Heart right ventricle (tissue), 16 donors: ENCODE measurements around the gene GRIN2A. TPM values are rescaled to one million over a fixed set of nuclear protein-coding genes. Genes with fewer than 3 reads are reported as not detected.

ENCODE experiments used
- ATAC-seq, 8 donors: fragments of 200-7000 bp; cut with Tn5 transposase; one replicate each; pipeline ENCODE4 v1.9.1; 2020; ENCODE audit warnings: mild to moderate bottlenecking in 8 of 8, moderate library complexity in 8 of 8, moderate number of reproducible peaks in 1 of 8
- DNase-seq, 2 donors: peaks; one replicate each; pipeline ENCODE4 v3.0.0-alpha.2; 2020
- H3K27ac ChIP-seq, 10 donors: fragments of 200-600 bp; sonication (generic) in 2 of 10; one replicate each; pipeline versions ENCODE4 v1.5.0 to v1.8.0; 2020 to 2022; ENCODE audit warnings: mild to moderate bottlenecking in 3 of 10
- H3K27me3 ChIP-seq, 7 donors: fragments of 200-600 bp; one replicate each; pipeline ENCODE4 v1.8.0; 2021 to 2022; ENCODE audit warnings: mild to moderate bottlenecking in 2 of 7
- H3K36me3 ChIP-seq, 9 donors: fragments of 200-600 bp; sonication (generic) in 1 of 9; one replicate each; pipeline versions ENCODE4 v1.5.0 to v1.8.0; 2020 to 2022; ENCODE audit warnings: mild to moderate bottlenecking in 2 of 9
- H3K4me1 ChIP-seq, 9 donors: fragments of 200-600 bp; sonication (generic) in 1 of 9; one replicate each; pipeline versions ENCODE4 v1.5.0 to v1.8.0; 2020 to 2022; ENCODE audit warnings: mild to moderate bottlenecking in 4 of 9
- H3K4me3 ChIP-seq, 10 donors: fragments of 200-600 bp; sonication (generic) in 2 of 10; one replicate each; pipeline versions ENCODE4 v1.5.0 to v1.8.0; 2020 to 2022; ENCODE audit warnings: mild to moderate bottlenecking in 7 of 10, moderate library complexity in 2 of 10
- H3K9me3 ChIP-seq, 11 donors: fragments of 200-600 bp in 10 of 11; sonication (generic) in 2 of 11; one replicate each; pipeline versions ENCODE4 v1.5.0 to v1.8.0; 2013 to 2022; ENCODE audit warnings: mild to moderate bottlenecking in 2 of 11, control low read depth in 1 of 11, moderate library complexity in 1 of 11
- CTCF ChIP-seq, 9 donors: fragments of 200-600 bp; sonication (generic) in 2 of 9; IDR thresholded peaks; one replicate each; pipeline versions ENCODE4 v1.5.0 to v1.8.0; 2021 to 2022; ENCODE audit warnings: antibody characterized with exemption in 9 of 9, mild to moderate bottlenecking in 5 of 9, moderate library complexity in 1 of 9
- WGBS, 2 donors: extraction: QIAGEN DNeasy Blood & Tissue Kit; methylation state at CpG; one replicate each; pipeline ENCODE4 v1.1.7; 2013; ENCODE audit warnings: inconsistent platforms in 1 of 2; 5-methylcytosine and 5-hydroxymethylcytosine counted together
- intact Hi-C, 10 donors: fragments of 100-400 bp; cut with DNase I; formaldehyde crosslinking; loops; one replicate each; pipeline versions ENCODE4 v1.11.1 to v1.14.2; 2022
- polyA plus RNA-seq, 2 donors: library from polyadenylated mRNA; stranded (reverse); fragments of 200-250 nt; gene quantifications; one replicate each; pipeline ENCODE4 v1.2.3, GENCODE V29; 2013
- total RNA-seq, 10 donors: library from RNA; stranded (reverse); fragmentation: NEBNext Ultra II Directional in 3 of 10; extraction: Animal tissue kit (Norgen Biotek cat#: 25700) in 3 of 10; gene quantifications; one replicate each; pipeline versions ENCODE4 v1.2.1 to v1.2.4, GENCODE V29; 2021 to 2023
- donor health status: Arrhythmogenic right ventricular cardiomyopathy.
- donor health status: ischemic (EF 13 %, LVEDD 7.1; RV severe dilation, severe dysfunction).
- donor health status: healthy with polysubstance abuse.
- donor health status: DM: no; HTN: yes; CAD: no.
- donor health status: DM: no; HTN: no; CAD: no.
- donor health status: ischemic (EF 25% LVEDD 6.9; RV normal size, moderate dysfunction).
- donor health status: ischemic (EF 25% LVEDD 5.7; RV mildly dilated, moderate dysfunction).
- donor health status: healthy.
- donor health status: DM: yes; HTN: yes; CAD: no.
- donor health status: Ischemic cardiomyopathy.
- donor health status: ischemic (EF 35%, LVEDD 5.7; RV mildly dilated, moderate dysfunction).
- donor health status: nonischemic (EF 11% LVEDD 7.7; RV severe dilation, severe dysfunction).
- donor health status: DM: yes; HTN: yes; CAD: no.
- donor health status: PGD.
- donor health status: ischemic (EF 29% LVEDD 5.4; RV normal size, mild dysfunction).
- donor health status: nonischemic (EF 23%, LVEDD 6.1; RV moderate dilation, normal function).

Gene GRIN2A
- total and polyA plus RNA-seq, 12 donors: 0.01 to 11.7 (median 4.7) TPM

GRCh38 chr16:10219742-10220141 is 37.5 kb upstream of the GRIN2A start:
- Histone ChIP-seq H3K9me3 (no peaks in the 10 kb centered on the region), H3K27me3 (peaks cover 0 to 34% (median 5%) of the 10 kb centered on the region in 7 donors), H3K4me1 (no peaks in the 10 kb centered on the region), H3K36me3 (no peaks in the 10 kb centered on the region), H3K27ac (no peak overlapping the region), H3K4me3 (no peak overlapping the region)
- intact Hi-C loops: no loop called here
- no peak for TF ChIP-seq CTCF (IDR thresholded peaks at IDR 0.05)
- 47 to 58% methylated on average over 4 of the region's 4 CpGs for WGBS, 2 donors
- DNase-seq (no peak), ATAC-seq (no peak)

DNA sequence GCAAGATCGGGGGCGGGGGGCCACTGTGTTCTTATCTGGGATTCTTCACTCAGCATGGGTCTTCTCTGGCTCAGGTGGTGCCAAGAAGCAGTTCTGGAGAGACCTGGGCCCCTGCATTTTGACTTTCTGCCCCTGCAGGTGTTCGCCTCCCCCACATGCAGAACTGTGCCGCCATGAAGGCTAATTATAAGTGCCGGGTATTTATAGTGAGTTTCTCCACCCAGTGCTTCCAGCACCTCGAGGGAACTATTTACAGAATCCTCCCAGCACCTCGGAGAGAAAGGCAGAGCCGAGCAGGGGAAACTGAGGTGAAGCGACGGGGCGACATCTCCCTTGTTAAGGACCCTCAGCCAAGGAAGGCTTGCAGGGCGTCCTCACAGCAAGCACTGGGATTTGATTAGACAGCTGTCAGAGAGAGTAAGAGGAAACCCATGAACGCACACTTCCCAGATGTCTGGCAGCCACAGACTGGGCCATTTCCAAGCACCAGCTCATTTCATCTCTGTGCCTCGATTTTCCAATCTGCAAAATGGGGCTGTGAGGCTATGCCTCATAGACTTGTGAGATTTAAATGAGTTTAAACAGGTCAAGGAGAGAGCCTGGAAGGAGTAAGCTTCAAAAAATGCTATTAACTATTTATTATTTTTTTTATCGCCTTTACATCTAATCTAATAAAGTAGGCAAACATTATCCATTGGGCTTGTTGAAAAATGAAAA is 36.4 kb upstream of the GRIN2A start:
- Histone ChIP-seq H3K4me1 (no peaks in the 10 kb centered on the region), H3K27me3 (peaks cover 0 to 29% (median 5%) of the 10 kb centered on the region in 7 donors), H3K9me3 (no peaks in the 10 kb centered on the region), H3K36me3 (no peaks in the 10 kb centered on the region), H3K4me3 (no peak overlapping the region), H3K27ac (no peak overlapping the region)
- ATAC-seq (peak in 6 of 8 donors; percentile 51 to 80 (median 70)), DNase-seq (peak in 1 of 2 donors; percentile 4)
- intact Hi-C loops: no loop called here
- no peak for TF ChIP-seq CTCF (IDR thresholded peaks at IDR 0.05)
- 44 to 55% methylated on average over 15 of the region's 15 CpGs for WGBS, 2 donors

- intact Hi-C loops: no loop called here
- H3K27ac ChIP-seq: no peak overlapping the region
- no peaks in the 10 kb centered on the region for H3K4me1 ChIP-seq
- H3K27me3 ChIP-seq: no peaks in the 10 kb centered on the region
- no peaks in the 10 kb centered on the region for H3K36me3 ChIP-seq
- no peaks in the 10 kb centered on the region for H3K9me3 ChIP-seq
- no peak for TF ChIP-seq CTCF (IDR thresholded peaks at IDR 0.05)
- ATAC-seq (no peak), DNase-seq (no peak)
- 41 to 47% methylated on average over 4 of the region's 4 CpGs for WGBS, 2 donors
- H3K4me3 ChIP-seq: no peak overlapping the region
These were observed 31.5 kb upstream of the GRIN2A start for GRCh38 chr16:10213748-10214147.

GRCh38 chr16:10210944-10211343 is 28.7 kb upstream of the GRIN2A start:
- ATAC-seq (no peak), DNase-seq (no peak)
- Histone ChIP-seq H3K9me3 (no peaks in the 10 kb centered on the region), H3K4me3 (no peak overlapping the region), H3K36me3 (no peaks in the 10 kb centered on the region), H3K4me1 (no peaks in the 10 kb centered on the region), H3K27me3 (no peaks in the 10 kb centered on the region), H3K27ac (no peak overlapping the region)
- TF ChIP-seq CTCF (IDR thresholded peaks at IDR 0.05): no peak
- intact Hi-C loops: no loop called here
- WGBS, 2 donors: 37 to 41% methylated on average over 6 of the region's 6 CpGs
